HEK293T (cell line): ENCODE measurements around the gene HACL1.

Experiments
- ARNT ChIP-seq: fragments of 450-650 bp; IDR thresholded peaks from 2 replicates; pipeline ENCODE4 v1.6.1; 2017; ENCODE audit warnings: mild to moderate bottlenecking
- BHLHE40 ChIP-seq: fragments of 450-650 bp; IDR thresholded peaks from 2 replicates; pipeline ENCODE4 v1.6.1; 2016; ENCODE audit warnings: mild to moderate bottlenecking, moderate library complexity, borderline replicate concordance
- FOXA1 ChIP-seq: fragments of 450-650 bp; IDR thresholded peaks from 2 replicates; pipeline ENCODE4 v1.6.1; 2016; ENCODE audit warnings: mild to moderate bottlenecking
- FOXM1 ChIP-seq: fragments of 450-650 bp; IDR thresholded peaks from 2 replicates; pipeline ENCODE4 v1.6.1; 2017; ENCODE audit warnings: mild to moderate bottlenecking, borderline replicate concordance
- HDGF ChIP-seq: fragments of 450-650 bp; IDR thresholded peaks from 2 replicates; pipeline ENCODE4 v1.6.1; 2017; ENCODE audit warnings: antibody characterized with exemption, borderline replicate concordance
- SUZ12 ChIP-seq: fragments of 450-650 bp; IDR thresholded peaks from 2 replicates; pipeline ENCODE4 v1.6.1; 2016; ENCODE audit warnings: mild to moderate bottlenecking
- TARDBP ChIP-seq: fragments of 450-650 bp; IDR thresholded peaks from 2 replicates; pipeline ENCODE4 v1.6.1; 2016
- ZNF384 ChIP-seq: fragments of 450-650 bp; IDR thresholded peaks from 2 replicates; pipeline ENCODE4 v1.6.1; 2016

DNA sequence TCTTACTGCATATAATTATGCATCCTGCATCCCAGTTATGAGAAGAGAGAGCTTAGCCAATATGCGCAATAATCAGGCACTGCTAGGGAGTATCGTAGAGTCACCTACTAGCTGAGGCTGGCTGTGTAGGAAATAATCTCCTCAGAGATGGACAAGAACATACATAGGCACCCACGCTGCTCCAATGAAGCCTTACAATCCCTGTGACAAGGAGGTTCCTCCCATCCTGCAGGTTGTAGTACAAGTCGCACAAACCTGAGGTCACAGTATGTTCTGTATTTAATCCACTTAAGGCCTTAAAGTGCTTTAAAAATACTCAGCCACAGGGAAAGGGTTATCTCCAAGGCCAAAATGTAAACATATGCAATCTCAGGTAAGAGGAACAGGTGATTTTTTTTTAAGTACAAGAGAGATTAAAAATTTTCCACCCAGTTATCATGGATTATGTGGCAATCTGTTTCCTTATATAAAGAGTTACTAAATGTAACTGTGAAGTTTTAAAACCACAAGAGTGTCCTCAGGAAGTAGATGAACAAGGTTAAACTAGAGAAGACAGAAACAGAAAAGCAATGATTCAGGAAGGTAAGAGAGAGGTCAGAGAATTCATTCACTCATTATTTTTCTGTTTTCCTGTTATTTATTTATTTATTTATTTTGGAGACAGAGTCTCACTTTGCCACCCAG is 72.4 kb downstream of the HACL1 start:
- TF ChIP-seq ZNF384 (no peak), SUZ12 (no peak), BHLHE40 (no peak), TARDBP (no peak), HDGF (no peak), FOXM1 (no peak), FOXA1 (no peak), ARNT (no peak)
